Measurements from ENCODE around the gene ALDH4A1.

The ALDH4A1 gene

DNA sequence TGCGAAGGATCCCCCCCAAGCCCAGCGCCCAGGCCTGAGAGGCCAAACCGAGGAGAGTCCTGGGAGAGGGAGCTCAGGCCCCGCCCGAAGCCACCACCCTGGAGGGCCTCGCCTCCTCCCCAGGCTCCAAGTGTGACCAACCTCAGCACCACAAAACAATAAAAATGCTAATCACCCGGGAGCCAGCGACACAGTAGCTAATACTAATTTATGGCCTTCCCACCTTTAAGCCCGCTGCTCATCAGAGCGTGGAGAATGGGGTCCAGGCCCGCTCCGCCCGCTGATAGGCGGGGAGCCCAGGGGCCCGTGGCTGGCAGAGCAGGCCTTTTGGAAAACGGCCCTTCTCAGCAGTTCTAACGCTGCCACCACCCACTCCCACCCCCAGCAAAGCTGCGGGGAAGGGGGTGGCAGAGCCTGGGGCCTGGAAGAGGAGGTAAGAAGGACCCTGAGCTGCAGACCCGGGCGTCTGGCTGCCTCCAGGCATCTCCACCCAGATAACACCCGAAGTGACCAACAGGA, 22.5 kb downstream of the ALDH4A1 start:
- no peak for DNase-seq (ENCODE audit: insufficient read length)
- no peak for FAIRE-seq
- TF ChIP-seq POLR2A (IDR thresholded peaks at IDR 0.05; ENCODE audit: low read depth, low read length) (no peak), TAF1 (IDR thresholded peaks at IDR 0.05; ENCODE audit: borderline replicate concordance, low read depth, low read length) (no peak), POLR2AphosphoS5 (IDR thresholded peaks at IDR 0.05; ENCODE audit: low read depth, low read length) (no peak)

DNA sequence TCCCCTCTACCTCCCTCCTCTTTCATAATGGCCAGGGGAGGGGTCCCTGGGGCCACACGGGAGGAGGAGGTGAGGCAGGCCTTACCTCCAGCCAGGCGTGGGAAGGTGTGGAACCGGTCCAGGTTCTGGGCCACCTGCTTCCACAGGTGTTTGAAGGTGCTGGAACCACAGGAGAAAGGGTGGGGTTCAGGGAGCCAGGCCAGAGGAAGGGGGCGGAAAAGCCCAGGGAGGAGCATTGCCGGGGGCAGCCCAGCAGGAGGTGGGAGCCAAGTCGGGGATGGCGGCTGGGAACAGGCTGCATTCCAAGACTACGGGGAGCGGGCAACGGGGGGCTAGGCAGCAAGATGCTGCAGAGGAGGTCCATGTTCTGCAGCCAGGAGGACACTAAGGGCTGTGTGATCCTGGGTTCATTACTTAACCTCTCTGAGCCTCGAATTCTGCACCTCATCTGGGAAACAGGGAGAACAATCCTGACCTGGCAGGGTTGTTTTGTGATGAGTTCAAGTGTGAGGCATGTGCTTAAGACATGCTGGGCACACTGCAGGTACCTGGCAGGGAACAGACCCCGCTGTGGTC, 23.1 kb downstream of the ALDH4A1 start:
- no peak for TF ChIP-seq POLR2A (IDR thresholded peaks at IDR 0.05; ENCODE audit: low read depth, low read length)
- TF ChIP-seq TAF1 (IDR thresholded peaks at IDR 0.05; ENCODE audit: borderline replicate concordance, low read depth, low read length) = no peak
- TF ChIP-seq POLR2AphosphoS5 (IDR thresholded peaks at IDR 0.05; ENCODE audit: low read depth, low read length) = no peak
- no peak for FAIRE-seq

DNA sequence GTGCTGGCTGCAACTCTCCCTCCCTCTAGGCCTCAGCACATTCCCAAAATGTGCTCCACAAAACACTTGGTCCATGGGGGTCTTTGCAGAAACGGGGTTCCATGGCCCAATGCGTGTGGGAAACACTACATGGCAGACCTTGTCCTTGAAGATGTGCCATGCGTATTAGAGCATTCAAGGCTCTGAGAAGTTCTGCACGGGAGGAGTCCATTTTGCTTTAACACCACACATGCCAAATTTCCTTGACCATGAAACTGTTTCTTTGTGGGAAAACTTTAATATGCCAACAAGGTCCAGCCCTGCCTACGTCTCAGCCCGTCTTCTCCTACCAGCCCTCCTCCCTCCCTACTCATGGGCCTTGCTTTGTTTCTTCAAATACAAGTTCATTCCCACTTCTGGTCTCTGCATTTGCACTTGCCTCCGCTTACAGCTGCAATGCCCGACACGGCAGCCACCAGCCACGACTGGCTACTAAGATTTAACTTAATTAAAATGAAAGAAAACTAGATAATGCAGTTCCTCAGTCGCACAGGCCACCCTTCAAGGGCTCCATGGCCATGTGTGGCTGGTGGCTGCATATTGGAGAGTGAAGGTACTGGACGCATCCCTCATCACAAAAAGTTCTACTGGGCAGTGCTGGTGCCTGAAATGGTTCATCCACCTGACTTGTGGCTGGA, 23.7 kb downstream of the ALDH4A1 start:
- no peak for FAIRE-seq
- TF ChIP-seq TAF1 (IDR thresholded peaks at IDR 0.05; ENCODE audit: borderline replicate concordance, low read depth, low read length) = no peak
- TF ChIP-seq POLR2A (IDR thresholded peaks at IDR 0.05; ENCODE audit: low read depth, low read length) = no peak
- TF ChIP-seq POLR2AphosphoS5 (IDR thresholded peaks at IDR 0.05; ENCODE audit: low read depth, low read length) = no peak
- DNase-seq (ENCODE audit: insufficient read length) = no peak

More for the DNA sequence above, 23.1 kb downstream of the ALDH4A1 start:
- no peak for DNase-seq (ENCODE audit: insufficient read length)

DNA sequence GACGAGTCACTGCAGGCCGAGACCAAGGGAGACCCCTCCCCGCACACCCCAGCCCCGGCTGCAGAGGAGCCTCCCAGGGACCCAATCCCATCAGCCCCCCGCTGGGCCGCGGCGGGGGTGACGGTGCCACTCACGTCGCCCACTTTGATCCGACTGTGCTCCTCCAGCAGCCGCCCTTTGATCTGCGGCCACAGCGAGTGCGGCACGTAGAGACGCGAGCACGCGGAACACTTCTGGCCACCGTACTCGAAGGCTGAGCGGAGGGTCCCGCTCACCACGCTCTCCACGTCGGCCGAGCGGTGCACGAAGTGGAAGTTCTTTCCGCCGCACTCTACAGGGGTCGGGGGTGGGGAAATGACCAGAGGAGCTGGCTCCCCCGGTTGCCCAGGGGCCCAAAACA, 25.1 kb downstream of the ALDH4A1 start:
- DNase-seq (ENCODE audit: insufficient read length) = no peak
- TF ChIP-seq POLR2AphosphoS5 (IDR thresholded peaks at IDR 0.05; ENCODE audit: low read depth, low read length) (no peak), TAF1 (IDR thresholded peaks at IDR 0.05; ENCODE audit: borderline replicate concordance, low read depth, low read length) (no peak)
- no peak for FAIRE-seq

GRCh38 chr1:18876210-18876609, 26.1 kb downstream of the ALDH4A1 start:
- no peak for TF ChIP-seq POLR2AphosphoS5 (IDR thresholded peaks at IDR 0.05; ENCODE audit: low read depth, low read length)
- TF ChIP-seq POLR2A (IDR thresholded peaks at IDR 0.05; ENCODE audit: low read depth, low read length) = no peak
- TF ChIP-seq TAF1 (IDR thresholded peaks at IDR 0.05; ENCODE audit: borderline replicate concordance, low read depth, low read length) = no peak
- no peak for DNase-seq (ENCODE audit: insufficient read length)
- FAIRE-seq = no peak

GRCh38 chr1:18875796-18876128, 26.6 kb downstream of the ALDH4A1 start:
- no peak for FAIRE-seq
- TF ChIP-seq POLR2AphosphoS5 (IDR thresholded peaks at IDR 0.05; ENCODE audit: low read depth, low read length) = no peak
- TF ChIP-seq TAF1 (IDR thresholded peaks at IDR 0.05; ENCODE audit: borderline replicate concordance, low read depth, low read length) = no peak
- no peak for TF ChIP-seq POLR2A (IDR thresholded peaks at IDR 0.05; ENCODE audit: low read depth, low read length)
- no peak for DNase-seq (ENCODE audit: insufficient read length)

DNA sequence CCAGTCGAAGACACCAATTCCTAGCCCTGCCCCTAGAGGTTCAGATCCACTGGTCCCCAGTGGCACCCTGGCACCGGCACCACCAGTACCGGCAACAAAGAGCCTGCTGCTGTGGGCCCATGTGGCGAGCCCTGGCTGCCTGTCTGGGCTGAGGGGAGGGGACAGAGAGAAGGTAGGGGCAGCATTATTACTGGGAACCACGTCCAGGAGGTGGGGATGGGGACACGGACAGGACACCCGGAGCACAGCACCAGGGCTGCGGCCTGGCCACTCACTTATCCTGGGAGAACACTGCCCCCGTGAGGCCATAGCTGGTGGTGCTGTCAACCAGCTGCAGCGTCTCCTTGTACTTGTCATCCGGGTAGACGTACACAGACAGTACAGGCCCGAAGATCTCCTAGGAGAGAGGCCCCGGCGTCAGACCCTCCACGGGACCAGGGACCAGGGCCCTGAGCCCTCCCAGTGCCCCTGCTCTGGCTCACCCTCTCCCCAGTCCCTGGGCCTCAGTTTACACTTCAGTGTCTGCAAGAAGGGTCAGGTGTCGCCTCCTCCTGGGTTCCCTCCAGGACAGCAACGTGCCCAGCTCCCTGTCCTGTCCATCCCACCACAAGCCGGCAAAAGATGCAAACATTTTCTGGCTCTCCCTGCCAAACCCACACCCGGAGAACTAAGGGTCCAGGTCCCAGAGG, 27.1 kb downstream of the ALDH4A1 start:
- DNase-seq (ENCODE audit: insufficient read length) (peak; percentile 91), FAIRE-seq (peak; percentile 94)
- TF ChIP-seq POLR2AphosphoS5 (IDR thresholded peaks at IDR 0.05; ENCODE audit: low read depth, low read length) = no peak
- TF ChIP-seq TAF1 (IDR thresholded peaks at IDR 0.05; ENCODE audit: borderline replicate concordance, low read depth, low read length) = no peak
- no peak for TF ChIP-seq POLR2A (IDR thresholded peaks at IDR 0.05; ENCODE audit: low read depth, low read length)

GRCh38 chr1:18874600-18874999, 27.8 kb downstream of the ALDH4A1 start:
- TF ChIP-seq POLR2A (IDR thresholded peaks at IDR 0.05; ENCODE audit: low read depth, low read length) = no peak
- TF ChIP-seq POLR2AphosphoS5 (IDR thresholded peaks at IDR 0.05; ENCODE audit: low read depth, low read length) = no peak
- TF ChIP-seq TAF1 (IDR thresholded peaks at IDR 0.05; ENCODE audit: borderline replicate concordance, low read depth, low read length) = no peak
- FAIRE-seq (no peak), DNase-seq (ENCODE audit: insufficient read length) (no peak)

GRCh38 chr1:18874036-18874435, 28.3 kb downstream of the ALDH4A1 start:
- FAIRE-seq (no peak), DNase-seq (ENCODE audit: insufficient read length) (no peak)
- no peak for TF ChIP-seq POLR2A (IDR thresholded peaks at IDR 0.05; ENCODE audit: low read depth, low read length)
- no peak for TF ChIP-seq TAF1 (IDR thresholded peaks at IDR 0.05; ENCODE audit: borderline replicate concordance, low read depth, low read length)
- TF ChIP-seq POLR2AphosphoS5 (IDR thresholded peaks at IDR 0.05; ENCODE audit: low read depth, low read length) = no peak

GRCh38 chr1:18872071-18872611, 30.2 kb downstream of the ALDH4A1 start:
- no peak for FAIRE-seq
- DNase-seq (ENCODE audit: insufficient read length) = no peak
- TF ChIP-seq POLR2AphosphoS5 (IDR thresholded peaks at IDR 0.05; ENCODE audit: low read depth, low read length) = no peak
- TF ChIP-seq POLR2A (IDR thresholded peaks at IDR 0.05; ENCODE audit: low read depth, low read length) = no peak
- TF ChIP-seq TAF1 (IDR thresholded peaks at IDR 0.05; ENCODE audit: borderline replicate concordance, low read depth, low read length) = no peak

DNA sequence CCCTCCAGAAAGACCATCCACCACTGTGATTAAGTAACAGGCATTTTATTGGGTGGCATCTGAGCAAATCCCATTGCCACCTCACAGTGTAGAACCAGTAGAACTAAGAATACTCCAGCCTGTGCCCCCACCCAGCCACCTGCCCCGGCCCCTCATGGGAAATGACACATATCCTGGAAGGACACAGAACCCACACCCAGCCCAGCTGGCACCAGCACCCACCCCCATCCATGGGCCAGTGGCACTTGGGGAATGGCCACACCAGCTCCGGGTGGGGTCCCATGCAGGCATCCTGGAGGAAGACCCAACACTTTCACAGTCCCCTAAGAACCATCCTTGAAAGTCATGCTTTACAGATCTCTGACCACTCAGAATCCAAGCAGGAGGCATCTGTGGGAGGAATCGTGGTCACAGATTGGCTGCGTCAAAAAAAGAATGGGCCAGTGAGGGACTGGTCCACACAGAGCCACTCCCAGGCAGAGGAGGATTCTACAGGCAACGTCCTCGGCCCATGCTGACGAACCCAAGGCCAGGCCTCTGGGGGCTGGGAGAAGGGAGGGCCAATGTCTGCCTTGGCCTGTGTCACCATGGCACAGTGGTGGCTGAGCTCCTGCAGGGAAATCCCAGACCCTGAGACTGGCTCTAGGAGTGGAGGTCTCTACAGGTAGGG, 30.8 kb downstream of the ALDH4A1 start:
- FAIRE-seq = no peak
- TF ChIP-seq POLR2AphosphoS5 (IDR thresholded peaks at IDR 0.05; ENCODE audit: low read depth, low read length) (no peak), POLR2A (IDR thresholded peaks at IDR 0.05; ENCODE audit: low read depth, low read length) (no peak), TAF1 (IDR thresholded peaks at IDR 0.05; ENCODE audit: borderline replicate concordance, low read depth, low read length) (no peak)
- no peak for DNase-seq (ENCODE audit: insufficient read length)
